Stomach (tissue), 4 donors: Measurements from ENCODE around the gene CES3.

ENCODE experiments used
- POLR2A ChIP-seq, 4 donors: fragments of 450-650 bp; IDR thresholded peaks; one replicate each; pipeline ENCODE4 v1.6.1; 2016; ENCODE audit warnings: antibody characterized with exemption in 4 of 4, control low read depth in 2 of 4, mild to moderate bottlenecking in 1 of 4, moderate library complexity in 1 of 4
- POLR2AphosphoS5 ChIP-seq, 3 donors: sonication (generic); formaldehyde crosslinking; IDR thresholded peaks; one replicate each; pipeline ENCODE4 v1.6.1; 2016; ENCODE audit warnings: antibody characterized with exemption in 3 of 3
- TF ChIP-seq, protein P1 (sequence below), 7 experiments: fragments of 450-650 bp in 4 of 7; fragments of 200-600 bp in 3 of 7; sonication (generic) in 3 of 7; IDR thresholded peaks; one replicate each; pipeline ENCODE4 v1.5.1; 2016 to 2019; ENCODE audit warnings: antibody characterized with exemption in 7 of 7, control low read depth in 2 of 7, mild to moderate bottlenecking in 1 of 7

DNA sequence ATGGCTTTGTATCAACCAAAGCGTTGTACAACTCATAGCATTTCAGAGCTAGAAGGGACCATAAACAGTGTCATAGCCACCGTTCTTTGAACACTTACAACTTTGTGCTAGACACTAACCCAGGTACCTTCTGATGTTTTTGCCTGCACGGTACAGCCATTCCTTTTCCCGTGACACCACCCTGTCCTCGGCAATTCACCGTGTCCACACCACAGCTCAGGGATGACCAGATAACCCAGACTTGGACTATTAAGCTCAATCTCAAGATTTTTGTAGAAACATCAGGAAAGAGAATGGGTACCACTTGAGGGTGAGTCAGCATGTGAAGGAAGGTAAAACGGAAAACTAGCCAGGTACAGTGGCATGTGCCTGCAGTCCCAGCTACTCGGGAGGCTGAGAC lies 58.1 kb downstream of the CES3 start:
- TF ChIP-seq, protein P1, sequence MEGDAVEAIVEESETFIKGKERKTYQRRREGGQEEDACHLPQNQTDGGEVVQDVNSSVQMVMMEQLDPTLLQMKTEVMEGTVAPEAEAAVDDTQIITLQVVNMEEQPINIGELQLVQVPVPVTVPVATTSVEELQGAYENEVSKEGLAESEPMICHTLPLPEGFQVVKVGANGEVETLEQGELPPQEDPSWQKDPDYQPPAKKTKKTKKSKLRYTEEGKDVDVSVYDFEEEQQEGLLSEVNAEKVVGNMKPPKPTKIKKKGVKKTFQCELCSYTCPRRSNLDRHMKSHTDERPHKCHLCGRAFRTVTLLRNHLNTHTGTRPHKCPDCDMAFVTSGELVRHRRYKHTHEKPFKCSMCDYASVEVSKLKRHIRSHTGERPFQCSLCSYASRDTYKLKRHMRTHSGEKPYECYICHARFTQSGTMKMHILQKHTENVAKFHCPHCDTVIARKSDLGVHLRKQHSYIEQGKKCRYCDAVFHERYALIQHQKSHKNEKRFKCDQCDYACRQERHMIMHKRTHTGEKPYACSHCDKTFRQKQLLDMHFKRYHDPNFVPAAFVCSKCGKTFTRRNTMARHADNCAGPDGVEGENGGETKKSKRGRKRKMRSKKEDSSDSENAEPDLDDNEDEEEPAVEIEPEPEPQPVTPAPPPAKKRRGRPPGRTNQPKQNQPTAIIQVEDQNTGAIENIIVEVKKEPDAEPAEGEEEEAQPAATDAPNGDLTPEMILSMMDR (IDR thresholded peaks at IDR 0.05), result no peak
- TF ChIP-seq POLR2AphosphoS5 (IDR thresholded peaks at IDR 0.05), result no peak
- no peak for TF ChIP-seq POLR2A (IDR thresholded peaks at IDR 0.05)
